ENCODE measurements around the gene TBC1D14.

DNA sequence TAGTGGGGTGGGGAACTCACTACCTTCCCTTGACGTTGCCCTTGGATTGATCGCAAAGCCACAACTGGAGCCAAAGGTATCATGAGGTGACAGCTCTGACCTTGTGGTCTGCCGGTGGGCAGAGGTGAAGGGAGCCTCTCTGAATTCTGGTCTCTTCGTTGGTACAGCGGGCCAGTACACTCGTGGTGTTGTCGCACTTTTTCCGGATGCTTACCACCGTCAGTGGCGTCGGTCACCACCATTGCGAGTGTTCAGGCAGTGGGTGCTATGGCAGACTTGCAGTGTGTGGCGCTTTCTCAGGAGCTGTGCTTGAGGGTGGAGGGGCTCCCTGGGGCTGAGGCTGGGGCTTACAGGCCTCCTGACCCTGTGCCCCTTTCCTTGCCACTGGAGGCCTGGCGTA lies 163.4 kb downstream of the TBC1D14 start:
- TF ChIP-seq FOSL2 (IDR thresholded peaks at IDR 0.05; ENCODE audit: borderline replicate concordance, low read depth) (no peak), FOXJ3 (CRISPR knock-in tag; IDR thresholded peaks at IDR 0.05) (no peak), CTCF (IDR thresholded peaks at IDR 0.05) (no peak), EP300 (IDR thresholded peaks at IDR 0.05; ENCODE audit: borderline replicate concordance in 1 of 2, low read depth in 1 of 2, low read length in 1 of 2) (no peak), SMC3 (IDR thresholded peaks at IDR 0.05; ENCODE audit: low read depth, low read length) (no peak), JUND (IDR thresholded peaks at IDR 0.05) (no peak), TAF1 (IDR thresholded peaks at IDR 0.05; ENCODE audit: borderline replicate concordance, low read depth, low read length) (no peak), GABPA (IDR thresholded peaks at IDR 0.05; ENCODE audit: low read depth) (no peak)
